Keratinocyte (primary cell): ENCODE results near the gene HYAL1.

Experiments
- EZH2 ChIP-seq: IDR thresholded peaks from one replicate; pipeline ENCODE4 v1.6.1; 2012; ENCODE audit warnings: inconsistent platforms, mild to moderate bottlenecking, low read length, moderate library complexity
- TF ChIP-seq, protein P1 (sequence below), 3 experiments: IDR thresholded peaks in 1 of 3; conservative IDR thresholded peaks in 1 of 3; optimal IDR thresholded peaks in 1 of 3; 2 replicates in 2 of 3; 3 replicates in 1 of 3; pipeline versions ENCODE3 to v1.5.1; 2011; ENCODE audit warnings: low read length in 3 of 3, mild to moderate bottlenecking in 3 of 3, moderate library complexity in 2 of 3, control low read depth in 1 of 3, inconsistent platforms in 1 of 3; ENCODE audit not compliant: insufficient read depth in 2 of 3; ENCODE audit errors: extremely low read depth in 1 of 3

DNA sequence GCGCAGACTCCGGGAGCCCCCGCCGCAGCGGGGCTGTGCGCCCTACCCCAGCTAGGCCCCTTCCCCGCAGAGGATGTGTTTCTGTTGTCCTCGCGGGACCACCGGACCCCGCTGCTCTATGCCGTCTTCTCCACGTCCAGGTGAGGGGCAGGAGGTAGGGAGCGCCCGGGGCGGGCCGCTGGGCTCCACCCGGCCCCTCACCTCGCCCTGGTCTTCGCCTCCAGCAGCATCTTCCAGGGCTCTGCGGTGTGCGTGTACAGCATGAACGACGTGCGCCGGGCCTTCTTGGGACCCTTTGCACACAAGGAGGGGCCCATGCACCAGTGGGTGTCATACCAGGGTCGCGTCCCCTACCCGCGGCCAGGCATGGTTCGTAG is 29.7 kb downstream of the HYAL1 start:
- TF ChIP-seq, protein P1, sequence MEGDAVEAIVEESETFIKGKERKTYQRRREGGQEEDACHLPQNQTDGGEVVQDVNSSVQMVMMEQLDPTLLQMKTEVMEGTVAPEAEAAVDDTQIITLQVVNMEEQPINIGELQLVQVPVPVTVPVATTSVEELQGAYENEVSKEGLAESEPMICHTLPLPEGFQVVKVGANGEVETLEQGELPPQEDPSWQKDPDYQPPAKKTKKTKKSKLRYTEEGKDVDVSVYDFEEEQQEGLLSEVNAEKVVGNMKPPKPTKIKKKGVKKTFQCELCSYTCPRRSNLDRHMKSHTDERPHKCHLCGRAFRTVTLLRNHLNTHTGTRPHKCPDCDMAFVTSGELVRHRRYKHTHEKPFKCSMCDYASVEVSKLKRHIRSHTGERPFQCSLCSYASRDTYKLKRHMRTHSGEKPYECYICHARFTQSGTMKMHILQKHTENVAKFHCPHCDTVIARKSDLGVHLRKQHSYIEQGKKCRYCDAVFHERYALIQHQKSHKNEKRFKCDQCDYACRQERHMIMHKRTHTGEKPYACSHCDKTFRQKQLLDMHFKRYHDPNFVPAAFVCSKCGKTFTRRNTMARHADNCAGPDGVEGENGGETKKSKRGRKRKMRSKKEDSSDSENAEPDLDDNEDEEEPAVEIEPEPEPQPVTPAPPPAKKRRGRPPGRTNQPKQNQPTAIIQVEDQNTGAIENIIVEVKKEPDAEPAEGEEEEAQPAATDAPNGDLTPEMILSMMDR (optimal IDR thresholded peaks at IDR 0.05 in 1 of 3, IDR thresholded peaks at IDR 0.05 in 1 of 3, conservative IDR thresholded peaks at IDR 0.05 in 1 of 3; ENCODE audit: extremely low read depth in 1 of 3, insufficient read depth in 2 of 3, low read length in 3 of 3), result no peak
- no peak for TF ChIP-seq EZH2
